Esophagus muscularis mucosa (tissue), 3 donors: ENCODE data around the gene SH2D3C.

ENCODE experiments used
- CTCF ChIP-seq, 3 experiments: fragments of 200-600 bp in 2 of 3; fragments of 450-650 bp in 1 of 3; sonication (generic) in 2 of 3; IDR thresholded peaks; one replicate each; pipeline ENCODE4 v1.5.1; 2017 to 2019; ENCODE audit warnings: antibody characterized with exemption in 3 of 3, mild to moderate bottlenecking in 2 of 3, moderate library complexity in 1 of 3
- POLR2A ChIP-seq: fragments of 450-650 bp; IDR thresholded peaks from one replicate; pipeline ENCODE4 v1.6.1; 2017; ENCODE audit warnings: antibody characterized with exemption, moderate library complexity, mild to moderate bottlenecking, low read depth
- POLR2AphosphoS5 ChIP-seq, 2 donors: sonication (generic); formaldehyde crosslinking; IDR thresholded peaks; one replicate each; pipeline ENCODE4 v1.6.1; 2017; ENCODE audit warnings: antibody characterized with exemption in 2 of 2

GRCh38 chr9:127729522-127730256, 48.8 kb downstream of the SH2D3C start:
- TF ChIP-seq POLR2A (no peak), CTCF (IDR thresholded peaks at IDR 0.05) (no peak), POLR2AphosphoS5 (IDR thresholded peaks at IDR 0.05) (no peak)
